SK-N-SH treated with all-trans-retinoic acid at 6 μM for 48 hours (cell line): ENCODE results near the gene C1orf141.

Experiments used
- ARNTL ChIP-seq: fragments of 450-650 bp; formaldehyde crosslinking; IDR thresholded peaks from 2 replicates; pipeline ENCODE4 v1.5.0; 2020; ENCODE audit warnings: low read depth, mild to moderate bottlenecking, moderate library complexity, borderline replicate concordance
- CREB5 ChIP-seq: fragments of 250-450 bp; sonication (Bioruptor Pico); IDR thresholded peaks from 2 replicates; pipeline ENCODE4 v1.5.1; 2020; ENCODE audit warnings: low read depth, mild to moderate bottlenecking, moderate library complexity

DNA sequence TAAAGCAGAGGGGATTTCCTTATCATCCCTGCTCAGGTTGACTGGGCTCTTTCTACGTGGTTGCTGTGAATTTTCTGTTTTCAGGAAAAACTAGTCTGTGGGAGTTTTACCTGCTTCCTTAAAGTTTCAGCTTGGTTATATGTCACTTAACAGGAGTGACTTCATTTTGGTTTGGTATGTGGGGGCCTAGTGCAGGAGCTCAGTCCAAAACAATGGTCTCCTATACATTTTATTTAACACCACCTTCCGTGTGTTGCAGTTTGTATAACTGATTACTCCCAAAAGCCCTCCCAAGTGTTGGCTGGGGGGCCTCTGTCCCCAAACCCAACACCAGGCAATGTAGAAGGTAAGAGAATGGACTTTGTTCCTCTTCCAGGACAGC, 36.8 kb upstream of the C1orf141 start:
- TF ChIP-seq ARNTL (no peak), CREB5 (no peak)
